ENCODE data around the gene IGSF21. TPM values are rescaled to one million over a fixed set of nuclear protein-coding genes. Genes with fewer than 3 reads are reported as not detected.

The IGSF21 gene
- total RNA-seq, 1 donor, result not detected

GRCh38 chr1:18142471-18142870 is 34.9 kb downstream of the IGSF21 start:
- no peak overlapping the region for H3K4me3 ChIP-seq (ENCODE audit: low read depth, low read length)
- DNase-seq (ENCODE audit: low read depth), result no peak
- no peak for TF ChIP-seq CTCF (IDR thresholded peaks at IDR 0.05; ENCODE audit: insufficient read depth, low read depth, low read length)

- no peak for TF ChIP-seq CTCF (IDR thresholded peaks at IDR 0.05; ENCODE audit: insufficient read depth, low read depth, low read length)
- no peak overlapping the region for H3K4me3 ChIP-seq (ENCODE audit: low read depth, low read length)
- no peak for DNase-seq (ENCODE audit: low read depth)
These were observed 35.4 kb downstream of the IGSF21 start for GRCh38 chr1:18142969-18143368.

- H3K4me3 ChIP-seq (ENCODE audit: low read depth, low read length), result no peak overlapping the region
- TF ChIP-seq CTCF (IDR thresholded peaks at IDR 0.05; ENCODE audit: insufficient read depth, low read depth, low read length), result no peak
- no peak for DNase-seq (ENCODE audit: low read depth)
These were observed 36.5 kb downstream of the IGSF21 start for GRCh38 chr1:18144062-18144461.

GRCh38 chr1:18144916-18145647 is 37.5 kb downstream of the IGSF21 start:
- TF ChIP-seq CTCF (IDR thresholded peaks at IDR 0.05; ENCODE audit: insufficient read depth, low read depth, low read length), result no peak
- H3K4me3 ChIP-seq (ENCODE audit: low read depth, low read length), result no peak overlapping the region
- DNase-seq (ENCODE audit: low read depth), result no peak

- TF ChIP-seq CTCF (IDR thresholded peaks at IDR 0.05; ENCODE audit: insufficient read depth, low read depth, low read length), result no peak
- H3K4me3 ChIP-seq (ENCODE audit: low read depth, low read length), result no peak overlapping the region
These were observed 38.4 kb downstream of the IGSF21 start for GRCh38 chr1:18145851-18146618.

GRCh38 chr1:18146886-18147285 is 39.3 kb downstream of the IGSF21 start:
- no peak overlapping the region for H3K4me3 ChIP-seq (ENCODE audit: low read depth, low read length)

More at GRCh38 chr1:18145851-18146618, 38.4 kb downstream of the IGSF21 start:
- DNase-seq (ENCODE audit: low read depth), result no peak

More at GRCh38 chr1:18146886-18147285, 39.3 kb downstream of the IGSF21 start:
- no peak for DNase-seq (ENCODE audit: low read depth)
- no peak for TF ChIP-seq CTCF (IDR thresholded peaks at IDR 0.05; ENCODE audit: insufficient read depth, low read depth, low read length)

Measured in fibroblast of villous mesenchyme (primary cell).